Middle frontal gyrus (tissue), 1 donor: ENCODE data around the gene MYRF.

Experiments
- DNase-seq: peaks from one replicate; pipeline ENCODE4 v3.0.0-alpha.2; 2015; ENCODE audit warnings: low spot score; ENCODE audit errors: extremely low spot score

The MYRF gene

DNA sequence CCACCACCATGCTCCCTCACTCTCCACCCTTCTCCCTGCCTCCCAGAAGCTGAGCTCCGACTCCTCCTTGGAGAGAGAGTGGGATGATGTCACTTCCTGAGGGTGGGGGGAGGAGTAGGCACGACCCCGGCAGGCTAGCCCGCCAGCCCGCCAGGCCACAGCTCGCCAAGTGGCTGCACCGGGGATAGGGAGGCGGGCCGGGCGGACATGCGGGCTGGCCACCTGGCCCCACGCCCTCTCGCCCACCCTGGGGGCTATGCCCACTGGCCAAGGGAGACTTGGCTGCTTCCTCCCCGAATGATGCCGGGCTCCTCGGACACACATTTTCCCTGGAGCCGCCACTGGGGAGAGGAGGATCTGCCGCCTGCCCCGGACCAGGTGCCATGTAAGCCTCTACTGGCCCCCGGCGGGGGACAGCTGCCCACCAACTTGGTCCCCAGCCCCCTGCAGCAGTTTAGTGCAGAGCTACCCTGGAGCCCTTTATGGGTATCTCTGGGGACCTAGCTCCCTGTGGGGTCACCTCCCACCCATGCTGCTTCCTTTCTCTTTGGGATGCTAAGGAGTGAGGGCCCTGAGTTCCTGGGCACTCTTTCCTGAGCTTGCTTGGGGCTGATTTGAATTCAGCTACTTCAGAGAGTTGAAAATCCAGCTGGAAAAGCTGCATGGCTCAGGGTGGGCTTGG lies 33.7 kb upstream of the MYRF start:
- DNase-seq, result peak; percentile 21

DNA sequence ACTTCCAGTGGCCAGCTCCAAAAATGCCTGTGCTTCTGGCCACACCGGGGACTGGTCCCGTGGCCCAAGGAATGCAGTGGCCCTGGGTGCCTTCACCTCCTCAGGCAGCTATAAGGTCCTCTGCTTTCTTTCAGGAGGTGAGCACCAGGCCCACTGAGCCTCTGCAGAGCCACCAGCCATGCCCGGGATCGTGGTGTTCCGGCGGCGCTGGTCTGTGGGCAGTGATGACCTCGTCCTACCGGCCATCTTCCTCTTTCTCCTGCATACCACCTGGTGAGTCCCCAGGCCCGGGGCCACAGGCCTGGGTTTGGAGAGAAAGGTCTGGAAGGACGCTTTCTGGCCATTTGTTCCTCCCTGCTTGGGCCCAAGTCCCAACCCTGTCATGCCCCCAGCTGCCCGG lies 32.5 kb upstream of the MYRF start:
- DNase-seq, result no peak

DNA sequence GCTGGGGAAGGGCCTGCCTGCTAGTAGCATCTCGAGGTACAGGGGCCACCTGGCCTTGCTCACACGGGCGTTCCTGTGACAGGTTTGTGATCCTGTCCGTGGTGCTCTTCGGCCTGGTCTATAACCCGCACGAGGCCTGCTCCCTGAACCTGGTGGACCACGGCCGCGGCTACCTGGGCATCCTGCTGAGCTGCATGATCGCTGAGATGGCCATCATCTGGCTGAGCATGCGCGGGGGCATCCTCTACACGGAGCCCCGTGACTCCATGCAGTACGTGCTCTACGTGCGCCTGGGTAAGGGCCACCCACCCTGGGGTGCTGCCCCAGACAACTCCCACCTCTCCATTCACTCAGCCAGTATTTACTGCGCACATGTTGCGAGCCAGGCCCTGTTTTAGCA lies 31.8 kb upstream of the MYRF start:
- no peak for DNase-seq

DNA sequence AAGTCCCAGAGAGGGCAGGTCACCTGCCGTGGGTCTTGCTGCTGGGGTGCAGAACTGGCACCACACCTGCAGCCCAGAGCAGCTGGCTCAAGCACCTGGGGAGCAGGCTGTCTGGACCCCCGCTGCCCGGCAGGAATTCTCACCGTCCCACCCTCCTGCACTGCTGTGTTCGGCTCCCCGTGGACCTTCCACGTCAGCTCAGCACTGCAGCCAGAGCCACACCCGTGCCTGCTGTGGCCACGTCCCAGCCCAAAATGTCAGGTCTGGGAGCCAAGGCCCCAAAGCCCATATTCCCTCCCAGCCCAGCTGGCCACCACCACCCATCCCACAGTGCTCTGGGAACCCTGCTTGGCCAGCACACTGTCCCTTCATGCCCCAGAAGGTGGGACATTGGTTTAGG lies 28.0 kb upstream of the MYRF start:
- DNase-seq, result no peak

DNA sequence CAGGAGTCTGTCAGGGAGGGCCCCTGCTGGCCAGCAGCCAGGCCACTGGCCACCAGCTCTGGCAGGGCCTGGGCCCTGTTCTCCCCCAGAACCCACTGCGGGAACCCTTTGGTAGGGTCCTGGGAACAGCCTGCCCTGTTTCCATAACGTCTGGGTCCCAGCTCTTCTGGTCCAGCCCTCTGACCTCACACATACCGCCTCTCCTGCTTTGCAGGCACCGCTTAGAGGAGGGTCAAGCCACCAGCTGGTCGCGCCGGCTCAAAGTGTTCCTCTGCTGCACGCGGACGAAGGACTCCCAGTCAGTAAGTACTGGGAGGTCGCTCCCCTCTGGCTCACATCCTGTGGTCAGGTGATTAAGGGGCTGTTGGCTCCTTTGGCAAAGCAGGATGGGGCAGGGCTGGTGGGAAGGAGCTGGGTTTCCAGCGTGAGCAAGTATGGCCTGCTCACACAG lies 26.6 kb upstream of the MYRF start:
- DNase-seq, result no peak

DNA sequence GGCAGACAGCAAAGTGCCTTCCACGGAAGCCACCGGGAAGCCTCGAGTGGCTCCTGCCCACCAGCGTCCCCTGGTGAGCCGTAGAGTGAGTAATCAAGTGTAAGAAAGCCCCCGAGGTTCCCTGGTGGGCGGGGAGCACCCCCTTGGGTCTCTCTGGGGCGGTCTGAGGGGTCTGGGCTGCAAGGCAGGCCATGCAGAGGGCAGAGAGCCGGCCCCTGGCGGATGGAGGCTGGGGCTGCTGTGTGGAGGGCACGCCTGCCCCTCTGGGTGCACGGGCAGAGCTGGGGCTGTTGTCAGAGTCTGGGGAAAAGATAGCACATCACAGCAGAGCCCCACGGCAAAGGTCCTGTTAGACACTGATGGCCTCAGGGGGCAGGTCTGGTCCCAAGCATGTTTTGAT lies 25.7 kb upstream of the MYRF start:
- no peak for DNase-seq

DNA sequence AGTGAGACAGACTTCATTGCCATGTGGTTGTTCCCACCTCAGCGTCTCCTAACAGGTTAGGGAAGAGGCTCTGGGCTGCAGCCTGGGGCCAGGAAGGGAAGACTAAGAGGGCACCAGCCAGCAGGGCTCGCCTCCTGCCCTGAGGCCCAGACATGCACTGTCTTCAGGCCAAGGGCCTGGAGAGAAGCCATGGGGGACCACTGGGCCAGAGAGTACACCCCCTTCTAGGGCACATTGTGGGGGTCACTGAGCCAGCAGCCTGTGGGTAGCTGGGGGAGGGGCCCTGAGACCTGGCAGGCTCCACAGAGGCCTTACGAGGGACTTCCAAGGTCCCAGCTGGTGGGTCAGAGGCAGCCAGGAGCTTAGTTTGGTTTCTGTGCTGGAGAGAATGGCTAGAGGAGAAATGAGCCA lies 25.0 kb upstream of the MYRF start:
- DNase-seq, result no peak

DNA sequence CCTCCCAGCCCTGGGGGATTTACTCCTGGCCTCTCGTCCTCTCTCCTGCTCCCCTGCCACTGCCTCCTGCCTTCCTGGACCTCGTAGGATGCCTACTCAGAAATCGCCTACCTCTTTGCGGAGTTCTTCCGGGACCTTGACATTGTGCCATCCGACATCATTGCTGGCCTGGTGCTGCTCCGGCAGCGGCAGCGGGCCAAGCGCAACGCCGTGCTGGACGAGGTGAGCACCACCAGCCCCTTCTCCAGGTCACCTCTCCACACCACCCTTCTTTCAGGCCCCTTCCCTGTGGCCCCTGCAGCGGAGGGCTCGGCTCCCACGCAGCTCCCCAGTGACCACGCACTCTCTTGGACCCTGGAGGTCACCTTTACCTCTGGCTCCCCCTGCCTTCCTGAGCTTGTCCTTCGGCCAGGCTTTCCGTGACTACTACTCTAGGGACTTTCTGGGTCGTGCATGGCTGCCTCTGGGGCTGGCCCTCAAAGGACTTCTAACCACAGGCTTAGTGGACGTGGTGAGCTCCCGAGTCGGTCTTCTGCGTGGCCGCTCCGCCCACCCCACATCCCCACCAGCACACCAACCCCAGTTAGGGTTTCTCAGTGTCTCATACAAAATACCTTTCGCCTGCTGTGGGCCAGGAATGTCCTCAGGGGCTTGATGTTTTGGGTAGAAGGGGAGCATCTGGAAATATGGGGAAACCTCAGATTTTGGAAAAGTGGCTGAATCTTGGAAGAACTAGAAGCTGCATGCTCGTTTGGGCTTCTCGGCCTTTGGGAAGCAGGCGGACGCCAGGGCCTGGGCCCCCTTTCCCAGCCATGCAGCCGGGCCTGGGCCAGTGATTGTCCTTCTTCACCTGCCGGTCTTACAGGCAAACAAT lies 24.1 kb upstream of the MYRF start:
- no peak for DNase-seq

DNA sequence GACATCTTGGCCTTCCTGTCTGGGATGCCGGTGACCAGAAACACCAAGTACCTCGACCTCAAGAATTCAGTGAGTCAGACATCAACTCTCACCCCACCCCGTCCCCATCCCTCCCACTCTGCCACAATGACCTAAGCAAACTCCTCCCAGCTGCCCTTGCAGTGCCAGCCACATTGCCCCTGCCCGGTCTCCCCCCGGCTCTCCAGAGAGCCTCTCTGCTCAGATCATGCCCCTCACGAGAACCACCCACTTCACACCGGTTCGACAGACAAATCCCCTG lies 23.6 kb upstream of the MYRF start:
- no peak for DNase-seq

DNA sequence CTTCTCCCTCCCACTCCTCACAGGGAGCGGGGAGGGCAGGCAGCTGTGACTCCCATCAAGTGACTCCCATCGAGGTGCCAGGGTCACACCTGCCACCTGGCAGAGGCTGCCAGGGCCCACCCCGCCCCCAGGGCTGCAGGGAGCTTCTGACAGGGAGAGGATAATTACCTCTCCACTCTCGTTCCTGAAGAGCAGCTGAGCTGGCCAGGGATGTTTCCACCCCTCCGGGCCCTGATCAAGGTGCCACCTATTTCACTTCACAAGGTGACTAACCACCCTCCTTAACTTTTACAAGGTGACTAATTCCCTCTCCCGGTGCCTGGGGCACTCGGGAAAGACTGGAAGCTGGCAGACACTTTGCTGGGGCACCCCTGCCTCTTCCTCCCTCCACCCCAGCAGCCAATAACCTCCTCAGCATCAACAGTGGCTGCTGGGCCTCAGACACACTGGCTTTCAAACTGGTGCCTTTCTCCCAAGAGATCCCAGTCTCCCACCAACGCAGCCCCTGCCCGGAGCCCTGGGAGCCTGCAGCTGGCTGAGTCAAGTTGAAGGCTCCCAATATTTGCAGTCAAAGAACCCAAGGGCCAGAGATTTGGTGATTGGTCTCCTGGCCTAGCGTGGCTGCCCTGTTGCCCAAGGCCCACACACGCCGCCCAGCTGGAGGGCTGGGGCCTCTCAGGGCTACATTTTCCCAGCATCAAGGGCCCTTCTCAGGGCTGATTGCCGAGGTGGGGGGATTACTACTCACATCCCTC lies 22.0 kb upstream of the MYRF start:
- no peak for DNase-seq

DNA sequence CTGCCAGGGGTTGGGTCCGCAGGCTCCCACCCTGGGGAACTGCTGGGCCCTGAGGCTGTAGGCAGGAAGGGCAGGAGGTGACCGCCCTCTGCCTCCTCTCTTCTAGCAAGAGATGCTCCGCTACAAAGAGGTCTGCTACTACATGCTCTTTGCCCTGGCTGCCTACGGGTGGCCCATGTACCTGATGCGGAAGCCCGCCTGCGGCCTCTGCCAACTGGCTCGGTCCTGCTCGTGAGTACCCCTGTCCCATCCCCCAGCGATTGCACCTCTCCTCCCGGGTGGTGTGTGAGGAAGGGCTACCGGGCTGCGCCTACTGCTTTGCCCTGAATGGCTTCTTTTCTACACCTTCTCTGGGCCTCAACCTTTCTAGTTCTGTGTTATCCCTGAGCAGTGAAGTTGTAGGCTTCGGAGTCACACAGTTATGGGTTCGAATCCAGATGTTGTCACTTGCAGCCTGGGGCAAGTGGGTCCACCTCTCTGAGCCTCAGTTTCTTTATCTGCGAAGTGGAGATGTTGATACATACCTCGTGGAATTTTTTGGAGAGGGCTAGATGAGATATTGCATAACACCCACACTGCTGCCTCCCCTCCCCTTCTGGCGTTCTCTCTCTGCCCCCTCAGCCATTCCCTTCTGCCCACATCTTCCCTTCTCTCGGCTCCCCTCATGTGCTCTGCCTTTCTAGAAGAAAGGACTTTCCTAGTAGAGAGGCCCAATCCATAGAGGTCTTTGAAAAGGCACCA lies 21.1 kb upstream of the MYRF start:
- DNase-seq, result no peak

DNA sequence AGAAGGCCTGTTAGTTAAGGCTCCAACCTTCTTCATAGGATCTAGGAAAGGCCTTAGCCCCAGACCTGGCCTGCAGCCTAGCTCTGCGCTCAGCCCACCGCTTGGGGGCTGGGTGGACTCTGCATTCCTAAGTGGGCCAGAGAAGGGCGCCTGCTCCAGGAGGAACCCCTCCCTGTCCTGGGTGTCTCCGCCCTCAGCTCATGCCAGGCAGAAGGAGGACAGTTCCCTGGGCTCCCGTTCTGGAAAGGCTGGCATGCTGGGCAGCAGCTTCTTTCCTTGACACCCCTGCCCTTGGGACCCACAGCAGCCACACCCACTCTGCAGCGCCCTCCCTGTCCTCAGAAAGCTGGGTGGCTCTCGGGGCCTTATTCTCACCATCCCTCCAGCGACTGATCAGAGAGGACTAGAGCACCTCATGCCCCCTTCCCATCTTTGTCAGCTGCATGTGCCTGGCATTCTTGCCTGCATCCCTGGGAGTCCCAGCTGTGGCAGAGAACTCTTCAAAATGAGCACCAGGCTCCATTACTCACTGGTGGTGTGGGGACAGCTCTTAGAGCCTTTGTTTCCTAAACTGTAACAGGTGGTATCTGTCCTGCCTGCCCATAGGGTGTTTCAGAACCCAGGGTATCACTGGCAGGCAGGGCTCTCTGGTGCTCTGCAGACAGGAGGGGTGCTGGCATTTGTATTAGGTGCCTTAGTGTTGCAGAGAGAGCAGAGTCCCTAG lies 20.3 kb upstream of the MYRF start:
- no peak for DNase-seq

DNA sequence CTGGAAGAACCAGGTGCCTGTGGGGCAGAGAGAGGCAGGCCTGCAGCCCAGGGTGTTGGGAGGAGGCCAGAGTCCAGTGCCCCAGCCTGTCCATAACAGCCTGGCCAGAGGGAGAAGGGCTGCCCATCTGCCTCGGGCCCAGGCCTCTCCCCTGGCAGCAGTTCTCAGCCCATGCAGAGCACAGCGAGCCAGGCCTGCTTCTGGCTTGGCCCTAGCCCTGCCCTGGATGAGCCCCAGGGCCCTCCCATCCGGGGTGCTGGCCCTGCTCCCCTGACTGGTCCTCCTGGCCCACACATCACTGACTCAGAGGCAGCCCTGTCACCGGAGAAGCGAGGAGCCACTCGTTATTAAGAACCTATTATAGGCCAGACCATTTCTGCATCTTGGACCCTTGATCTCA lies 19.7 kb upstream of the MYRF start:
- no peak for DNase-seq

DNA sequence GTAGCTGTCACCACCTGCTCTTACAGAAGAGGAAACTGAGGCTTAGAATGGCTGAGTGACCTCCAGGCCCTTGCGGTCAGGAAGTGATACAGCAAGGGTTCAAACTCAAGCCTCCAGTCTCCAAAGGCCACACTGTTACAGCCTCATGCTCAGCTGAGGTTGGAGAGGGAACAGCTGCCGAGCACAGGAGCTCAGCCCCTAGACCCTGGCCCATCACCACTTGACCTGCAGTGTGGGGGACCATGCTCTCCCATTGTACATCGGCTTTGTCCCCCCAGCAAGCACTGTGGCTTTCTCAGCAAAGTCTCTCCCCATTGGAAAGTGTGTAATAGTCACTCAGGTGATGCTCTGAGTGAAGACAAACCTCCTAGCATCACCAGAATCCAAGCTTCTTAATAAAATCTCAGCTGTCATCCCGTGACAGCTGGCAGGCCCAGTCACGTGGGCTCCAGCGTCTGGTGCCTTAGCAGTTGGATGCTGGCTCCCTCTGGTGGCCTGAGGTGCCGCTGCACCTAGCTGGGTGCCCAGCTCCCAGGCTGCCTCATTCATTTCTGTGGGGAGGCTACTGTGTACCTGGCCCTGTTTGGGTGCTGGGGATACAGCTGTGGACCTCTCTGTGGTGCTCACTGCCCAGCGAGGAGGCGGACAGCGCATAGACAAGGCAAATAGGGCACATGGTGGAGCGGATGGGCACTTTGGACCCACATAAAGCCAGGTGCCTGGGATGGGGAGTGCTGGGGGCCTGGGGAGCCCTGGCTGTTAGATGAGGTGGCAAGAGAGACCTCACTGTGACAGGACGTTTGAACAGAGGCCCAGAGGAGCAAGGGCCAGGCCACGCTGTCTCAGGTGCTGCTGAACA lies 19.1 kb upstream of the MYRF start:
- DNase-seq, result peak; percentile 87

DNA sequence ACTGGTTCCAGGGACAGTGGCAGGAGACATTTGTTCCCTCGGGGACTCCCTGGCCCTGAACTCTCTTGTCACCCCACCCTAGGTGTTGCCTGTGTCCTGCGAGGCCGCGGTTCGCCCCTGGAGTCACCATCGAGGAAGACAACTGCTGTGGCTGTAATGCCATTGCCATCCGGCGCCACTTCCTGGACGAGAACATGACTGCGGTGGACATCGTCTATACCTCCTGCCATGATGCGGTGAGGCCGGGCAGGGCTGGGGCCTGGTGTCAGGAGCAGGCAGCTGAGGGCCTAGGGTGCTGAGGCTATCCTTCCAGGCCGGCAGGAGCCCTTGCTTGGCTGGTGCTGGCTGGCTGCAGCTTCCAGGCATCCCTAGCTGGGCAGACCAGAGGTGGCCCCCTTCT lies 17.7 kb upstream of the MYRF start:
- no peak for DNase-seq

DNA sequence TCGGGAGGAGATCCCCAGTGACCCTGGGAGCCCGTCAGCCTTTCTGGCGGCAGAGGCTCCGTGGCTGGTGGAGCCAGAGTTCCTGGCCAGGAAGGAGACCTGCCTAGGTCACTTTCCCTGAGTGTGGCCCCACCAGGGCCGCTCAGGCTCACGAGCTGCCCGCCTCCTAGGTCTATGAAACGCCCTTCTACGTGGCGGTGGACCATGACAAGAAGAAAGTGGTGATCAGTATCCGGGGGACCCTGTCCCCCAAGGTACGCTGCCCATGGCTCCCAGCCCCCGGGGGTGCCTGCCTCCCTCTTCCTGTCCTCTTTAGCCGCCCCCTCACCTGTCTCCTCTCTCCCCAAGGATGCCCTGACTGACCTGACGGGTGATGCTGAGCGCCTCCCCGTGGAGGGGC lies 17.0 kb upstream of the MYRF start:
- DNase-seq, result no peak

DNA sequence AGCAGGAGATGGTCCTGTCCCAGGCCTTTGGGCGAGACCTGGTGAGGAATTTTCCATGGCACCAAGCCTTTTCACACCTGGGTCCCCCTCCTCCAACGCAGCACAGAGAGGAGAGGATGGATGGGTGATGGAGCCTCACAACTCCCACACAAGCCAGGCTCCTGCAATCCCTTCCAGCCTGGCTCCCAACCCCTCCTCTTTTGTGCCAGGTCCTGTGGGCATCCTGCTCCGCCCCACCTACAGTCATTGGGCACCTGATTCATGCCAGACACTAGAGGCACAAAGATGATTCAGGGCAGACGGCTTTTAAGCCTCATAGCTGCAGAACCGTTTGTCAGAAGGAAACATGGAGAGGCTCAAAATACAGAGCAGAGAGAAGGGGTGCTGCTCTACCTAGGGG lies 16.1 kb upstream of the MYRF start:
- DNase-seq, result no peak

DNA sequence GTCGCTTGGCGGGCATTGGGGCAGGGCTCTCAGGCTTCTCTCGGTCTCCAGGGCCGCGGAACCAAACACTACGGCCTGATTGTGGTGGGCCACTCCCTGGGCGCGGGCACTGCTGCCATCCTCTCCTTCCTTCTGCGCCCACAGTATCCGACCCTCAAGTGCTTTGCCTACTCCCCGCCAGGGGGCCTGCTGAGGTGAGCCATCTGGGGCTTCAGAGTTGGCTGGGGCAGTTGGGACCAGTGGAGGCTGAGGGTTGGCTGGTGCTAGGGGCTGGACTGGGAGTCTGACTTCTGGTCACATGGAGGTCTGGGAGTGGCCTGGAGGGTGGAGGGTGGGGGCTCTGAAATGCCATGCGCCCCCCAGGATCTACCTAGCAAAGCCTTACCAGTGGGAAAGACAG lies 15.3 kb upstream of the MYRF start:
- DNase-seq, result no peak

DNA sequence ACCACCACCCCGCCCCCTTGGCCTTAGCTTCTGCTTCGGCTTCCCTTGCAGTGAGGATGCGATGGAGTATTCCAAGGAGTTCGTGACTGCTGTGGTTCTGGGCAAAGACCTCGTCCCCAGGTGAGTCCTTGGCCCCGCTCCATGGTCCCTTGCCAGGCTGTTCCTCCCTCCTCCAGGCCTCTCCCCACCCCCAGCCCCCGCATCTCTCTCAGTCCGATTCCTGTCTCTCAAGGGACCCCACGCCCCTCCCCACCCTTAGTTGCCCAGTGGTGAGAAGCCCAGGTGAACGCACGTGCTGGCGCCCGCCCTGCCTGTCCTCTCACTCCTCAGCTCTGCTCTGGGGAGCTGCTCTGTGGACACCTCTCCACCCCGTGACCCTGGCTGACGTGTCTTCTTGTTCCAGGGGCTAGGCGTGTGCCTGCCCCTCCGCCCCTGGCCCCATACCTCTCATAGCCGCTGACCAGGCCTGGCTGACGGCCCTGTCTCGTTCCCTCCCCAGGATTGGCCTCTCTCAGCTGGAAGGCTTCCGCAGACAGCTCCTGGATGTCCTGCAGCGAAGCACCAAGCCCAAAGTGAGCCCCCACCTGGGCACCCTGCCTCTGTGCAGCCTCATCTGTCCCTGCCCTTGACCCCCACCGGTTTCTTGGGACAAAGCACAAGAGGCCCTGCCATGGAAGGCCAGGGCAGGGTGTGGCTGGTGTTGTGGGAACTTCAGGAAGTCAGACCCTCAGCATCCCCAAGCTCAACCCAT lies 14.6 kb upstream of the MYRF start:
- no peak for DNase-seq
